Smooth muscle cell (in vitro differentiated cells): ENCODE measurements around the gene CENPC. TPM values are rescaled to one million over a fixed set of nuclear protein-coding genes. Genes with fewer than 3 reads are reported as not detected.
"Not testable (repeated sequence)": the region's sequence is repeated elsewhere in the genome, so short reads cannot be mapped to it uniquely, and the experiment has no call there.

Experiments
- DNase-seq: peaks from one replicate; lab custom pipeline; 2025; ENCODE audit not compliant: unreplicated experiment; lab: John Stamatoyannopoulos, UW
- H2AFZ ChIP-seq: fragments of 200-600 bp; sonication (generic); 2 replicates; pipeline ENCODE4 v1.6.0; 2016; ENCODE audit warnings: antibody characterized with exemption, low read depth, mild to moderate bottlenecking
- H3F3A ChIP-seq: fragments of 200-600 bp; sonication (generic); 2 replicates; pipeline ENCODE4 v1.6.0; 2017; ENCODE audit warnings: antibody characterized with exemption, low read depth
- H3K27ac ChIP-seq: fragments of 200-600 bp; sonication (generic); 2 replicates; pipeline ENCODE4 v1.5.1; 2016; ENCODE audit warnings: low read depth, mild to moderate bottlenecking
- H3K27me3 ChIP-seq: fragments of 200-600 bp; sonication (generic); 2 replicates; pipeline ENCODE4 v1.6.1; 2016; ENCODE audit warnings: low read depth, mild to moderate bottlenecking
- H3K36me3 ChIP-seq: fragments of 200-600 bp; sonication (generic); 2 replicates; pipeline ENCODE4 v1.5.1; 2016; ENCODE audit warnings: low read depth
- H3K4me1 ChIP-seq: fragments of 200-600 bp; sonication (generic); 2 replicates; pipeline ENCODE4 v1.5.1; 2016; ENCODE audit warnings: low read depth
- H3K4me2 ChIP-seq: fragments of 200-600 bp; sonication (generic); 2 replicates; pipeline ENCODE4 v1.6.0; 2016; ENCODE audit warnings: mild to moderate bottlenecking
- H3K4me3 ChIP-seq: fragments of 200-600 bp; sonication (generic); 2 replicates; pipeline ENCODE4 v1.5.1; 2016; ENCODE audit warnings: mild to moderate bottlenecking
- H3K79me2 ChIP-seq: fragments of 200-600 bp; sonication (generic); 2 replicates; pipeline ENCODE4 v1.6.0; 2016; ENCODE audit warnings: low read depth, mild to moderate bottlenecking
- H3K9ac ChIP-seq: fragments of 200-600 bp; sonication (generic); 2 replicates; pipeline ENCODE4 v1.6.0; 2016; ENCODE audit warnings: low read depth
- H3K9me3 ChIP-seq: fragments of 200-600 bp; sonication (generic); replicated peaks from 2 replicates; pipeline ENCODE4 v1.5.1; 2016; ENCODE audit warnings: low read depth
- H4K20me1 ChIP-seq: fragments of 200-600 bp; sonication (generic); 2 replicates; pipeline ENCODE4 v1.6.0; 2016; ENCODE audit warnings: low read depth
- CTCF ChIP-seq: fragments of 200-600 bp; sonication (generic); IDR thresholded peaks from 2 replicates; pipeline ENCODE4 v1.5.1; 2017; ENCODE audit warnings: borderline replicate concordance, mild to moderate bottlenecking, antibody characterized with exemption; ENCODE audit not compliant: insufficient read depth, poor library complexity, severe bottlenecking
- WGBS: methylation state at CpG from one replicate; pipeline ENCODE4 v1.1.7; 2016; ENCODE audit warnings: low lambda C conversion rate; 5-methylcytosine and 5-hydroxymethylcytosine counted together
- polyA plus RNA-seq: library from polyadenylated mRNA; unstranded; fragments of >200 nt; fragmentation: Nextera tagmentation; extraction: Ambion mirVana; gene quantifications from 2 replicates; pipeline ENCODE4 v1.2.1, GENCODE V29; 2016
- total RNA-seq: library from RNA; depleted of rRNA; stranded (reverse); fragments of >200 nt; gene quantifications from 2 replicates; pipeline ENCODE4 v1.2.3, GENCODE V29; 2014

CENPC gene
- total and polyA plus RNA-seq, 2 experiments from 2014 or later = 11.2 to 22.3 TPM

- 80% methylated on average over 3 of the region's 3 CpGs for WGBS
- no peak for TF ChIP-seq CTCF
- Histone ChIP-seq H2AFZ (no peak overlapping the region), H3K9me3 (no peaks in the 10 kb centered on the region), H3K27ac (no peak overlapping the region), H3K4me3 (no peak overlapping the region), H3K27me3 (no peaks in the 10 kb centered on the region), H3K36me3 (no peaks in the 10 kb centered on the region), H3K9ac (no peak overlapping the region), H3K4me1 (no peaks in the 10 kb centered on the region), H4K20me1 (no peaks in the 10 kb centered on the region), H3K79me2 (no peaks in the 10 kb centered on the region), H3F3A (no peaks in the 10 kb centered on the region), H3K4me2 (no peak overlapping the region)
- DNase-seq = no peak
Observed at GRCh38 chr4:67459164-67459563, 86.1 kb downstream of the CENPC start.

- no peak overlapping the region for H3K4me2 ChIP-seq
- H4K20me1 ChIP-seq = no peaks in the 10 kb centered on the region
- H3K4me1 ChIP-seq = no peaks in the 10 kb centered on the region
- no peaks in the 10 kb centered on the region for H3K79me2 ChIP-seq
- no peak overlapping the region for H2AFZ ChIP-seq
- WGBS = 91% methylated on average over 5 of the region's 5 CpGs
- H3K9ac ChIP-seq = no peak overlapping the region
- no peaks in the 10 kb centered on the region for H3K27me3 ChIP-seq
- no peak for TF ChIP-seq CTCF
- DNase-seq = no peak
- H3K27ac ChIP-seq = no peak overlapping the region
- no peaks in the 10 kb centered on the region for H3F3A ChIP-seq
- no peak overlapping the region for H3K4me3 ChIP-seq
- no peaks in the 10 kb centered on the region for H3K9me3 ChIP-seq
- no peaks in the 10 kb centered on the region for H3K36me3 ChIP-seq
Observed at GRCh38 chr4:67456577-67457196, 88.6 kb downstream of the CENPC start.

DNA sequence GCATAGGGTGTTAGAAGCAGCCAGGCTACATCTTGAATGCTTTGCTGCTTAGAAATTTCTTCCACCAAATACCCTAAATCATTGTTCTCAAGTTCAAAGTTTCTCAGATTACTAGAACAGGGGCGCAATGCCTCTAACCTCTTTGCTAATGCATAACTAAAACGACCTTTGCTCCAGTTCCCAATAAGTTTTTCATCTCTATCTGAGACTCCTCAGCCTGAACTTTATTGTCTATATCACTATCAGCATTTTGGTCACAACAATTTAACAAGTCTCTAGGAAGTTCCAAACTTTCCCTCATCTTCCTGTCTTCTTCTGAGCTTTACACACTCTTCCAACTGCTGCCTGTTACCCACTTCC, 92.5 kb downstream of the CENPC start:
- H4K20me1 ChIP-seq, H3K27me3 ChIP-seq, H3K4me3 ChIP-seq, H3K4me1 ChIP-seq, H3F3A ChIP-seq, H3K79me2 ChIP-seq, H2AFZ ChIP-seq, H3K36me3 ChIP-seq, DNase-seq, H3K9me3 ChIP-seq, H3K27ac ChIP-seq, H3K4me2 ChIP-seq, H3K9ac ChIP-seq: not testable (repeated sequence)
- 97% methylated on average over 2 of the region's 2 CpGs for WGBS

DNA sequence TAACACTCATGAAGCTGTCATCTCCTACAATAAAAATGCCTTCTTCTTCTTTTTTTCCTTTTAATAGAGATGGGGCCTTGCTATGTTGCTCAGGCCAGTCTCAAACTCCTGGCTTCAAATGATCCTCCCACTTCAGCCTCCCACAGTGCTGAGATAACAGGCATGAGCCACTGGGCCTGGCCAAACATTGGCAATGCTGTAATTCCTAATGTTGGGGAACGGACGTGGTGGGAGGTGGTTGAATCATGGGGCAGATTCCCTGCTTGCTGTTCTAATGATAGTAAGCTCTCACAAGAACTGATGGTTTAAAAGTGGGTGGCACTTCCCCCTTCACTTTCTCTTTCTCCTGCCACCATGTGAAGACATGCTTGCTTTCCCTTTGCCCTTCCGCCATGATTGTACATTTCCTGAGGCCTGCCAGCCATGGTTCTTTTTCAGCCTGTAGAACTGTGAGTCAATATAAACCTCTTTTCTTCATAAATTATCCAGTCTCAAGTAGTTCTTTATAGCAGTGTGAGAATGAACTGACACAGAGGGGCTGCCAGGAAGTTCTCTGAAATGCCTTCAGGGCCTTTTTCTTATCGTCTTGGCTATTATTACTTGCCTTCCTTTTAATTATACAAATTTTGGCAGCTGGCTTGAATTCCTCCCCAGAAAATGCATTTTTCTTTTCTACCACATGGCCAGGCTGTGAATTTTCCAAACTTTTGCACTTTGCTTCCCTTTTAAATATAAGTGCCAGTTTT, 93.0 kb downstream of the CENPC start:
- Histone ChIP-seq H3K27me3 (no peaks in the 10 kb centered on the region), H4K20me1 (no peaks in the 10 kb centered on the region), H3F3A (no peaks in the 10 kb centered on the region), H2AFZ (no peak overlapping the region), H3K4me1 (no peaks in the 10 kb centered on the region), H3K79me2 (no peaks in the 10 kb centered on the region), H3K36me3 (no peaks in the 10 kb centered on the region), H3K9me3 (no peaks in the 10 kb centered on the region), H3K4me2 (peak overlapping the region; percentile 19), H3K4me3 (no peak overlapping the region), H3K27ac (peak overlapping the region; percentile 21), H3K9ac (no peak overlapping the region)
- no peak for DNase-seq
- TF ChIP-seq CTCF = no peak
- 59% methylated on average over 4 of the region's 4 CpGs for WGBS
